ENCODE results near the gene NDUFB10.
A peak's percentile ranks its signal among the peaks of the same experiment; 100 is the strongest.

Gene NDUFB10

GRCh38 chr16:1973461-1974156, 14.3 kb downstream of the NDUFB10 start:
- DNase-seq = no peak

- no peak for DNase-seq
Measured at GRCh38 chr16:1974157-1975070, 15.1 kb downstream of the NDUFB10 start.

GRCh38 chr16:1975432-1976215, 16.3 kb downstream of the NDUFB10 start:
- DNase-seq = no peak

GRCh38 chr16:1976216-1976520, 16.8 kb downstream of the NDUFB10 start:
- DNase-seq = no peak

GRCh38 chr16:1976951-1977874, 17.9 kb downstream of the NDUFB10 start:
- DNase-seq = no peak

GRCh38 chr16:1977875-1978268, 18.5 kb downstream of the NDUFB10 start:
- no peak for DNase-seq

- DNase-seq = no peak
Measured at GRCh38 chr16:1978476-1979120, 19.3 kb downstream of the NDUFB10 start.

- peak; percentile 54 for DNase-seq
Measured at GRCh38 chr16:1979271-1980029, 20.1 kb downstream of the NDUFB10 start.

- no peak for DNase-seq
Measured at GRCh38 chr16:1980030-1980769, 20.9 kb downstream of the NDUFB10 start.

GRCh38 chr16:1980770-1981087, 21.4 kb downstream of the NDUFB10 start:
- no peak for DNase-seq

- no peak for DNase-seq
Measured at GRCh38 chr16:1981398-1981836, 22.1 kb downstream of the NDUFB10 start, which contains the start of gene NOXO1. Gene NOXO1 (minus strand): TSS chr16:1981469. CDS start chr16:1981179, 290 bp downstream.

- no peak for DNase-seq
Measured at GRCh38 chr16:1982013-1982433, 22.7 kb downstream of the NDUFB10 start.

GRCh38 chr16:1982991-1983543, 23.7 kb downstream of the NDUFB10 start:
- no peak for DNase-seq

- peak; percentile 79 for DNase-seq
Measured at GRCh38 chr16:1983544-1984346, 24.4 kb downstream of the NDUFB10 start, which contains the start of gene GFER. Gene GFER (plus strand): TSS chr16:1984193. CDS start chr16:1984219, 26 bp downstream.

GRCh38 chr16:1984347-1985225, 25.2 kb downstream of the NDUFB10 start:
- peak; percentile 49 for DNase-seq

- no peak for DNase-seq
Measured at GRCh38 chr16:1985466-1986150, 26.3 kb downstream of the NDUFB10 start.

GRCh38 chr16:1987198-1987597, 27.9 kb downstream of the NDUFB10 start:
- no peak for DNase-seq

Measured in CD4-positive, alpha-beta T cell treated with Interleukin-6 for 4 hours (primary cell).